ENCODE data around the gene ARHGAP24. TPM values are rescaled to one million over a fixed set of nuclear protein-coding genes. Genes with fewer than 3 reads are reported as not detected.

ARHGAP24 gene
- total and polyA plus RNA-seq, 4 donors: 1.8 to 15.2 (median 3.3) TPM

DNA sequence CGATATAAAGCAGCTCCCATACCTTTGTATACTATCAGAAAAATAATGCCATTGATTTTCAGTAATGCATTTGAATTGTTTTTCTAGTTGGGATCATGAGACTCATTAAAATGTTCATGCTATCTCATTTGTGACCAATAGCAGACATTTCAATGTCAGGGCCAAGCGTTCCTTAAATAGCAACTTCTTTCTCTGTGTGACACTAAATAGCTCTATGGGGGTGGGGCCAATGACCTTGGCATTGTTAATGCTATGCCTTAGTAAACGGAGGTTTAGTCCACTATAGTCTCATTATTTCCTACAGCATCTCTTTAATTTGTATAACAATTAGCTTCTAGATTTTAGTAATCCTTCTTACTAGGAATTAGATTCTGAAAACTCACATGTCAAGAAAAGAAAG is 48.6 kb upstream of the ARHGAP24 start:
- WGBS: 66% methylated on average over 3 of the region's 3 CpGs
- no peaks in the 10 kb centered on the region for H3K36me3 ChIP-seq (ENCODE audit: control insufficient read depth in 4 of 4, insufficient read depth in 3 of 4, low read depth in 1 of 4, low read length in 3 of 4)
- no peaks in the 10 kb centered on the region for H3K9me3 ChIP-seq (ENCODE audit: control insufficient read depth in 4 of 4, low read length in 3 of 4)
- H3K27ac ChIP-seq (ENCODE audit: low read depth in 1 of 2, low read length in 2 of 2): no peak overlapping the region
- H3K27me3 ChIP-seq (ENCODE audit: control insufficient read depth in 4 of 4, insufficient read depth in 4 of 4, low read length in 3 of 4): no peaks in the 10 kb centered on the region
- no peak for DNase-seq (ENCODE audit: low spot score)
- no peak overlapping the region for H3K4me3 ChIP-seq (ENCODE audit: low read depth in 1 of 3, low read length in 3 of 3)
- no peak overlapping the region for H3K9ac ChIP-seq (ENCODE audit: low read depth in 1 of 2, low read length in 2 of 2)
- no peaks in the 10 kb centered on the region for H3K4me1 ChIP-seq (ENCODE audit: control insufficient read depth in 4 of 4, insufficient read depth in 4 of 4, low read length in 3 of 4)
- TF ChIP-seq, protein P1, sequence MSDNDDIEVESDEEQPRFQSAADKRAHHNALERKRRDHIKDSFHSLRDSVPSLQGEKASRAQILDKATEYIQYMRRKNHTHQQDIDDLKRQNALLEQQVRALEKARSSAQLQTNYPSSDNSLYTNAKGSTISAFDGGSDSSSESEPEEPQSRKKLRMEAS (IDR thresholded peaks at IDR 0.05): no peak
- TF ChIP-seq HNF4G (IDR thresholded peaks at IDR 0.05): no peak
- TF ChIP-seq, protein P2, sequence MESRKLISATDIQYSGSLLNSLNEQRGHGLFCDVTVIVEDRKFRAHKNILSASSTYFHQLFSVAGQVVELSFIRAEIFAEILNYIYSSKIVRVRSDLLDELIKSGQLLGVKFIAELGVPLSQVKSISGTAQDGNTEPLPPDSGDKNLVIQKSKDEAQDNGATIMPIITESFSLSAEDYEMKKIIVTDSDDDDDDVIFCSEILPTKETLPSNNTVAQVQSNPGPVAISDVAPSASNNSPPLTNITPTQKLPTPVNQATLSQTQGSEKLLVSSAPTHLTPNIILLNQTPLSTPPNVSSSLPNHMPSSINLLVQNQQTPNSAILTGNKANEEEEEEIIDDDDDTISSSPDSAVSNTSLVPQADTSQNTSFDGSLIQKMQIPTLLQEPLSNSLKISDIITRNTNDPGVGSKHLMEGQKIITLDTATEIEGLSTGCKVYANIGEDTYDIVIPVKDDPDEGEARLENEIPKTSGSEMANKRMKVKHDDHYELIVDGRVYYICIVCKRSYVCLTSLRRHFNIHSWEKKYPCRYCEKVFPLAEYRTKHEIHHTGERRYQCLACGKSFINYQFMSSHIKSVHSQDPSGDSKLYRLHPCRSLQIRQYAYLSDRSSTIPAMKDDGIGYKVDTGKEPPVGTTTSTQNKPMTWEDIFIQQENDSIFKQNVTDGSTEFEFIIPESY (IDR thresholded peaks at IDR 0.05): no peak
- TF ChIP-seq JUND (IDR thresholded peaks at IDR 0.05): no peak
- TF ChIP-seq SP1 (IDR thresholded peaks at IDR 0.05): no peak
- TF ChIP-seq YY1 (IDR thresholded peaks at IDR 0.05): no peak
- no peak for TF ChIP-seq NR2F2 (IDR thresholded peaks at IDR 0.05)
- TF ChIP-seq EGR1 (IDR thresholded peaks at IDR 0.05; ENCODE audit: low read depth in 2 of 2): no peak
- TF ChIP-seq, protein P3, sequence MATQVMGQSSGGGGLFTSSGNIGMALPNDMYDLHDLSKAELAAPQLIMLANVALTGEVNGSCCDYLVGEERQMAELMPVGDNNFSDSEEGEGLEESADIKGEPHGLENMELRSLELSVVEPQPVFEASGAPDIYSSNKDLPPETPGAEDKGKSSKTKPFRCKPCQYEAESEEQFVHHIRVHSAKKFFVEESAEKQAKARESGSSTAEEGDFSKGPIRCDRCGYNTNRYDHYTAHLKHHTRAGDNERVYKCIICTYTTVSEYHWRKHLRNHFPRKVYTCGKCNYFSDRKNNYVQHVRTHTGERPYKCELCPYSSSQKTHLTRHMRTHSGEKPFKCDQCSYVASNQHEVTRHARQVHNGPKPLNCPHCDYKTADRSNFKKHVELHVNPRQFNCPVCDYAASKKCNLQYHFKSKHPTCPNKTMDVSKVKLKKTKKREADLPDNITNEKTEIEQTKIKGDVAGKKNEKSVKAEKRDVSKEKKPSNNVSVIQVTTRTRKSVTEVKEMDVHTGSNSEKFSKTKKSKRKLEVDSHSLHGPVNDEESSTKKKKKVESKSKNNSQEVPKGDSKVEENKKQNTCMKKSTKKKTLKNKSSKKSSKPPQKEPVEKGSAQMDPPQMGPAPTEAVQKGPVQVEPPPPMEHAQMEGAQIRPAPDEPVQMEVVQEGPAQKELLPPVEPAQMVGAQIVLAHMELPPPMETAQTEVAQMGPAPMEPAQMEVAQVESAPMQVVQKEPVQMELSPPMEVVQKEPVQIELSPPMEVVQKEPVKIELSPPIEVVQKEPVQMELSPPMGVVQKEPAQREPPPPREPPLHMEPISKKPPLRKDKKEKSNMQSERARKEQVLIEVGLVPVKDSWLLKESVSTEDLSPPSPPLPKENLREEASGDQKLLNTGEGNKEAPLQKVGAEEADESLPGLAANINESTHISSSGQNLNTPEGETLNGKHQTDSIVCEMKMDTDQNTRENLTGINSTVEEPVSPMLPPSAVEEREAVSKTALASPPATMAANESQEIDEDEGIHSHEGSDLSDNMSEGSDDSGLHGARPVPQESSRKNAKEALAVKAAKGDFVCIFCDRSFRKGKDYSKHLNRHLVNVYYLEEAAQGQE (IDR thresholded peaks at IDR 0.05): no peak
- TF ChIP-seq TAF1 (conservative IDR thresholded peaks at IDR 0.05): no peak
- no peak for TF ChIP-seq RXRA (IDR thresholded peaks at IDR 0.05)
- TF ChIP-seq, protein P4, sequence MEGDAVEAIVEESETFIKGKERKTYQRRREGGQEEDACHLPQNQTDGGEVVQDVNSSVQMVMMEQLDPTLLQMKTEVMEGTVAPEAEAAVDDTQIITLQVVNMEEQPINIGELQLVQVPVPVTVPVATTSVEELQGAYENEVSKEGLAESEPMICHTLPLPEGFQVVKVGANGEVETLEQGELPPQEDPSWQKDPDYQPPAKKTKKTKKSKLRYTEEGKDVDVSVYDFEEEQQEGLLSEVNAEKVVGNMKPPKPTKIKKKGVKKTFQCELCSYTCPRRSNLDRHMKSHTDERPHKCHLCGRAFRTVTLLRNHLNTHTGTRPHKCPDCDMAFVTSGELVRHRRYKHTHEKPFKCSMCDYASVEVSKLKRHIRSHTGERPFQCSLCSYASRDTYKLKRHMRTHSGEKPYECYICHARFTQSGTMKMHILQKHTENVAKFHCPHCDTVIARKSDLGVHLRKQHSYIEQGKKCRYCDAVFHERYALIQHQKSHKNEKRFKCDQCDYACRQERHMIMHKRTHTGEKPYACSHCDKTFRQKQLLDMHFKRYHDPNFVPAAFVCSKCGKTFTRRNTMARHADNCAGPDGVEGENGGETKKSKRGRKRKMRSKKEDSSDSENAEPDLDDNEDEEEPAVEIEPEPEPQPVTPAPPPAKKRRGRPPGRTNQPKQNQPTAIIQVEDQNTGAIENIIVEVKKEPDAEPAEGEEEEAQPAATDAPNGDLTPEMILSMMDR (IDR thresholded peaks at IDR 0.05; ENCODE audit: low read depth, low read length, missing input control): no peak
- TF ChIP-seq RAD21 (IDR thresholded peaks at IDR 0.05): no peak
- no peak for TF ChIP-seq GABPA (IDR thresholded peaks at IDR 0.05 in 1 of 2, conservative IDR thresholded peaks at IDR 0.05 in 1 of 2)

DNA sequence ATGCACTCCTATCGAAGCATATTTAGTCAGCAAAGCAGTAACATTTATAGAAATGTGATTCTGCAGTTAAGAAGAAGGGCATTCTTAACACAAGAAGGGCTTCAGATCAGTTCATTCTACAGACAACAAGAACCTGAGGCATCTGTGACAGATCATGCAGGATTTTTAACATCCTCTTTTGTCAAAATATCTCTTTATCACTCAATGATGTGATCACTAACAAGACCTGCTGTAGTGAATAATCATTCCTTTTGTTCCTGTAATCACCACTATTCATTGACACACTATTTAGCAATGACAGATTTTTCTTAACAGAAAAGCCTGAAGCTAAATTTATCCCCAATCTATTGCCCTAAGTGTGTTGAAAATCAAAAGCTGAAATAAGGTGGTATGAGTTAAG is 47.8 kb upstream of the ARHGAP24 start:
- Histone ChIP-seq H3K9ac (ENCODE audit: low read depth in 1 of 2, low read length in 2 of 2) (no peak overlapping the region), H3K9me3 (ENCODE audit: control insufficient read depth in 4 of 4, low read length in 3 of 4) (no peaks in the 10 kb centered on the region), H3K4me3 (ENCODE audit: low read depth in 1 of 3, low read length in 3 of 3) (no peak overlapping the region), H3K27ac (ENCODE audit: low read depth in 1 of 2, low read length in 2 of 2) (no peak overlapping the region), H3K4me1 (ENCODE audit: control insufficient read depth in 4 of 4, insufficient read depth in 4 of 4, low read length in 3 of 4) (no peaks in the 10 kb centered on the region), H3K27me3 (ENCODE audit: control insufficient read depth in 4 of 4, insufficient read depth in 4 of 4, low read length in 3 of 4) (no peaks in the 10 kb centered on the region), H3K36me3 (ENCODE audit: control insufficient read depth in 4 of 4, insufficient read depth in 3 of 4, low read depth in 1 of 4, low read length in 3 of 4) (no peaks in the 10 kb centered on the region)
- no peak for DNase-seq (ENCODE audit: low spot score)
- 91% methylated on average over 1 of the region's 1 CpG for WGBS
- TF ChIP-seq HNF4A (conservative IDR thresholded peaks at IDR 0.05): no peak
- TF ChIP-seq FOXA2 (IDR thresholded peaks at IDR 0.05): no peak
- no peak for TF ChIP-seq NR2F2 (IDR thresholded peaks at IDR 0.05)
- TF ChIP-seq YY1 (IDR thresholded peaks at IDR 0.05): no peak
- TF ChIP-seq HNF4G (IDR thresholded peaks at IDR 0.05): no peak
- no peak for TF ChIP-seq RAD21 (IDR thresholded peaks at IDR 0.05)
- no peak for TF ChIP-seq TAF1 (conservative IDR thresholded peaks at IDR 0.05)
- TF ChIP-seq, protein P1 (IDR thresholded peaks at IDR 0.05): no peak
- TF ChIP-seq, protein P4 (IDR thresholded peaks at IDR 0.05; ENCODE audit: low read depth, low read length, missing input control): no peak
- no peak for TF ChIP-seq RXRA (IDR thresholded peaks at IDR 0.05)
- no peak for TF ChIP-seq FOXA1 (IDR thresholded peaks at IDR 0.05)
- TF ChIP-seq, protein P3 (IDR thresholded peaks at IDR 0.05): no peak
- TF ChIP-seq SP1 (IDR thresholded peaks at IDR 0.05): no peak
- no peak for TF ChIP-seq JUND (IDR thresholded peaks at IDR 0.05)

Data from liver (tissue), 9 donors.